Trophoblast cell (in vitro differentiated cells and primary cell): ENCODE results near the gene RASGRP3.

Source experiments
- DNase-seq, 2 donors: peaks; one replicate each; pipeline ENCODE4 v3.0.0-alpha.2; 2016
- H2AFZ ChIP-seq: 2 replicates; pipeline ENCODE4 v1.6.1; 2013; ENCODE audit warnings: low read length, moderate library complexity, mild to moderate bottlenecking; ENCODE audit not compliant: insufficient read depth, poor library complexity
- H2AK5ac ChIP-seq: 2 replicates; pipeline ENCODE4 v1.6.1; 2013; ENCODE audit warnings: mild to moderate bottlenecking, low read length
- H2BK120ac ChIP-seq: 2 replicates; pipeline ENCODE4 v1.6.1; 2013; ENCODE audit warnings: low read length, mild to moderate bottlenecking, moderate library complexity; ENCODE audit not compliant: insufficient read depth, poor library complexity
- H2BK12ac ChIP-seq: 2 replicates; pipeline ENCODE4 v1.6.1; 2013; ENCODE audit warnings: mild to moderate bottlenecking, low read length, moderate library complexity
- H2BK5ac ChIP-seq: 2 replicates; pipeline ENCODE4 v1.6.1; 2013; ENCODE audit warnings: low read length, low read depth, moderate library complexity, mild to moderate bottlenecking; ENCODE audit not compliant: poor library complexity
- H3K14ac ChIP-seq: 2 replicates; pipeline ENCODE4 v1.6.1; 2013; ENCODE audit warnings: mild to moderate bottlenecking, low read length
- H3K18ac ChIP-seq: 2 replicates; pipeline ENCODE4 v1.6.1; 2013; ENCODE audit warnings: mild to moderate bottlenecking, low read length
- H3K23ac ChIP-seq: 2 replicates; pipeline ENCODE4 v1.6.1; 2013; ENCODE audit warnings: low read length
- H3K27ac ChIP-seq: 2 replicates; pipeline ENCODE4 v1.5.1; 2013; ENCODE audit warnings: low read depth, mild to moderate bottlenecking, inconsistent platforms, low read length, moderate library complexity
- H3K27me3 ChIP-seq: 2 replicates; pipeline ENCODE4 v1.6.1; 2013; ENCODE audit warnings: inconsistent platforms, mild to moderate bottlenecking, low read length, moderate library complexity; ENCODE audit not compliant: insufficient read depth
- H3K36me3 ChIP-seq, 2 experiments: 1 replicate in 1 of 2; 2 replicates in 1 of 2; pipeline ENCODE4 v1.6.1; 2013; ENCODE audit warnings: low read length in 2 of 2, mild to moderate bottlenecking in 2 of 2, moderate library complexity in 1 of 2; ENCODE audit not compliant: insufficient read depth in 2 of 2, control insufficient read depth in 1 of 2
- H3K4ac ChIP-seq: 2 replicates; pipeline ENCODE4 v1.6.1; 2013; ENCODE audit warnings: low read depth, mild to moderate bottlenecking, low read length, moderate library complexity
- H3K4me1 ChIP-seq, 2 experiments: 1 replicate in 1 of 2; 2 replicates in 1 of 2; pipeline ENCODE4 v1.6.1; 2013; ENCODE audit warnings: low read length in 2 of 2, mild to moderate bottlenecking in 2 of 2, moderate library complexity in 1 of 2; ENCODE audit not compliant: insufficient read depth in 2 of 2, control insufficient read depth in 1 of 2
- H3K4me2 ChIP-seq: 2 replicates; pipeline ENCODE4 v1.6.1; 2013; ENCODE audit warnings: inconsistent platforms, mild to moderate bottlenecking, low read length, moderate library complexity
- H3K4me3 ChIP-seq: 2 replicates; pipeline ENCODE4 v1.5.1; 2013; ENCODE audit warnings: mild to moderate bottlenecking, low read depth, low read length, inconsistent platforms
- H3K79me1 ChIP-seq: one replicate; pipeline ENCODE4 v1.6.1; 2013; ENCODE audit warnings: low read length
- H3K79me2 ChIP-seq: 2 replicates; pipeline ENCODE4 v1.6.1; 2013; ENCODE audit warnings: low read length, mild to moderate bottlenecking; ENCODE audit not compliant: control insufficient read depth, insufficient read depth, poor library complexity
- H3K9ac ChIP-seq: 2 replicates; pipeline ENCODE4 v1.6.1; 2013; ENCODE audit warnings: mild to moderate bottlenecking, low read length
- H3K9me3 ChIP-seq: 2 replicates; pipeline ENCODE4 v1.6.1; 2013; ENCODE audit warnings: low read depth, mild to moderate bottlenecking, control low read depth, inconsistent platforms, low read length; ENCODE audit not compliant: insufficient read depth
- H4K12ac ChIP-seq: 2 replicates; pipeline ENCODE4 v1.6.1; 2013; ENCODE audit warnings: low read depth, mild to moderate bottlenecking, low read length, moderate library complexity
- H4K8ac ChIP-seq: 2 replicates; pipeline ENCODE4 v1.6.1; 2013; ENCODE audit warnings: low read depth, mild to moderate bottlenecking, low read length, moderate library complexity
- H4K91ac ChIP-seq: one replicate; pipeline ENCODE4 v1.6.1; 2013; ENCODE audit warnings: low read depth, mild to moderate bottlenecking, low read length, moderate library complexity
- WGBS: extraction: QIAGEN DNeasy Blood & Tissue Kit; methylation state at CpG from one replicate; pipeline ENCODE4 v1.1.7; 2013; ENCODE audit warnings: missing lambda C conversion rate; ENCODE audit not compliant: insufficient read length, insufficient coverage; ENCODE audit errors: extremely low coverage; 5-methylcytosine and 5-hydroxymethylcytosine counted together

Gene RASGRP3

GRCh38 chr2:33602201-33602830 is 125.9 kb downstream of the RASGRP3 start:
- H2BK120ac ChIP-seq: no peak overlapping the region
- H3K9me3 ChIP-seq: no peaks in the 10 kb centered on the region
- H2AK5ac ChIP-seq: no peak overlapping the region
- no peaks in the 10 kb centered on the region for H3K36me3 ChIP-seq
- no peak overlapping the region for H3K4ac ChIP-seq
- H2BK5ac ChIP-seq: no peak overlapping the region
- no peak overlapping the region for H3K4me2 ChIP-seq
- no peaks in the 10 kb centered on the region for H3K27me3 ChIP-seq
- DNase-seq: peak; percentile 11 to 38
- no peak overlapping the region for H2BK12ac ChIP-seq
- peaks cover 7% of the 10 kb centered on the region for H3K79me1 ChIP-seq
- H3K18ac ChIP-seq: no peak overlapping the region
- no peak overlapping the region for H3K23ac ChIP-seq
- no peak overlapping the region for H3K27ac ChIP-seq
- no peak overlapping the region for H4K8ac ChIP-seq
- no peak overlapping the region for H3K4me3 ChIP-seq
- H3K4me1 ChIP-seq: peaks cover 0 to 7% of the 10 kb centered on the region in 2 experiments
- no CpG with 5 or more reads among the region's 6 CpGs for whole genome bisulfite sequencing
- peaks cover 7% of the 10 kb centered on the region for H3K79me2 ChIP-seq
- no peak overlapping the region for H2AFZ ChIP-seq
- H3K14ac ChIP-seq: no peak overlapping the region
- H4K12ac ChIP-seq: no peak overlapping the region
- H3K9ac ChIP-seq: no peak overlapping the region
- no peak overlapping the region for H4K91ac ChIP-seq

GRCh38 chr2:33603416-33603815 is 127.0 kb downstream of the RASGRP3 start:
- peaks cover 7% of the 10 kb centered on the region for H3K79me2 ChIP-seq
- H2BK5ac ChIP-seq: no peak overlapping the region
- H3K23ac ChIP-seq: no peak overlapping the region
- H3K27ac ChIP-seq: no peak overlapping the region
- peaks cover 7% of the 10 kb centered on the region for H3K79me1 ChIP-seq
- WGBS: no CpG with 5 or more reads among the region's 3 CpGs
- H3K9ac ChIP-seq: no peak overlapping the region
- no peak for DNase-seq
- no peaks in the 10 kb centered on the region for H3K9me3 ChIP-seq
- H3K4me2 ChIP-seq: no peak overlapping the region
- no peak overlapping the region for H4K12ac ChIP-seq
- H3K4me3 ChIP-seq: no peak overlapping the region
- no peak overlapping the region for H3K14ac ChIP-seq
- no peak overlapping the region for H4K91ac ChIP-seq
- no peak overlapping the region for H4K8ac ChIP-seq
- H2AK5ac ChIP-seq: no peak overlapping the region
- no peaks in the 10 kb centered on the region for H3K36me3 ChIP-seq
- no peak overlapping the region for H3K4ac ChIP-seq
- no peak overlapping the region for H3K18ac ChIP-seq
- H2BK120ac ChIP-seq: no peak overlapping the region
- no peak overlapping the region for H2BK12ac ChIP-seq
- no peaks in the 10 kb centered on the region for H3K27me3 ChIP-seq
- peaks cover 0 to 7% of the 10 kb centered on the region in 2 experiments for H3K4me1 ChIP-seq
- H2AFZ ChIP-seq: no peak overlapping the region

- H2AFZ ChIP-seq: no peak overlapping the region
- no peak overlapping the region for H4K8ac ChIP-seq
- H3K9me3 ChIP-seq: no peaks in the 10 kb centered on the region
- H3K4me2 ChIP-seq: no peak overlapping the region
- no peak overlapping the region for H4K91ac ChIP-seq
- H3K14ac ChIP-seq: no peak overlapping the region
- H3K36me3 ChIP-seq: no peaks in the 10 kb centered on the region
- H3K18ac ChIP-seq: no peak overlapping the region
- no peaks in the 10 kb centered on the region for H3K79me1 ChIP-seq
- no peak overlapping the region for H3K9ac ChIP-seq
- WGBS: no CpG with 5 or more reads among the region's 6 CpGs
- no peak overlapping the region for H3K4ac ChIP-seq
- H3K4me1 ChIP-seq: peaks cover 0 to 7% of the 10 kb centered on the region in 2 experiments
- no peak overlapping the region for H2BK5ac ChIP-seq
- H2AK5ac ChIP-seq: no peak overlapping the region
- no peak overlapping the region for H2BK12ac ChIP-seq
- no peak overlapping the region for H2BK120ac ChIP-seq
- no peak overlapping the region for H3K4me3 ChIP-seq
- no peaks in the 10 kb centered on the region for H3K27me3 ChIP-seq
- no peaks in the 10 kb centered on the region for H3K79me2 ChIP-seq
- H3K27ac ChIP-seq: no peak overlapping the region
- DNase-seq: peak; percentile 14 to 46
- no peak overlapping the region for H3K23ac ChIP-seq
- H4K12ac ChIP-seq: no peak overlapping the region
Measured at GRCh38 chr2:33605056-33605455, 128.6 kb downstream of the RASGRP3 start.

- H3K23ac ChIP-seq: no peak overlapping the region
- WGBS: no CpG with 5 or more reads among the region's 4 CpGs
- no peak overlapping the region for H3K9ac ChIP-seq
Measured at GRCh38 chr2:33606100-33606499, 129.7 kb downstream of the RASGRP3 start.

More at GRCh38 chr2:33606100-33606499, 129.7 kb downstream of the RASGRP3 start:
- no peaks in the 10 kb centered on the region for H3K79me1 ChIP-seq
- no peak overlapping the region for H2BK5ac ChIP-seq
- H3K27ac ChIP-seq: no peak overlapping the region
- no peak overlapping the region for H2BK120ac ChIP-seq
- H2AFZ ChIP-seq: no peak overlapping the region
- no peak overlapping the region for H3K4me3 ChIP-seq
- H4K8ac ChIP-seq: no peak overlapping the region
- no peak for DNase-seq
- H4K12ac ChIP-seq: no peak overlapping the region
- H3K4me1 ChIP-seq: peaks cover 0 to 7% of the 10 kb centered on the region in 2 experiments
- H2AK5ac ChIP-seq: no peak overlapping the region
- no peak overlapping the region for H4K91ac ChIP-seq
- no peak overlapping the region for H2BK12ac ChIP-seq
- H3K18ac ChIP-seq: no peak overlapping the region
- no peak overlapping the region for H3K4ac ChIP-seq
- H3K27me3 ChIP-seq: no peaks in the 10 kb centered on the region
- no peaks in the 10 kb centered on the region for H3K79me2 ChIP-seq
- H3K14ac ChIP-seq: no peak overlapping the region
- H3K9me3 ChIP-seq: peaks cover 4% of the 10 kb centered on the region
- H3K4me2 ChIP-seq: no peak overlapping the region
- peaks cover 0 to 5% of the 10 kb centered on the region in 2 experiments for H3K36me3 ChIP-seq
